DND-41 (cell line): ENCODE data around the gene NIM1K.

ENCODE experiments used
- EZH2 ChIP-seq: IDR thresholded peaks from 3 replicates; pipeline ENCODE4 v1.6.1; 2012; ENCODE audit warnings: borderline replicate concordance, low read depth, mild to moderate bottlenecking, moderate library complexity, low read length, inconsistent platforms; ENCODE audit not compliant: severe bottlenecking
- TF ChIP-seq, protein P1 (sequence below): IDR thresholded peaks from 2 replicates; pipeline ENCODE4 v1.5.1; 2012; ENCODE audit warnings: borderline replicate concordance, low read length, moderate library complexity, mild to moderate bottlenecking; ENCODE audit not compliant: poor library complexity, severe bottlenecking; ENCODE audit errors: extremely low read depth

DNA sequence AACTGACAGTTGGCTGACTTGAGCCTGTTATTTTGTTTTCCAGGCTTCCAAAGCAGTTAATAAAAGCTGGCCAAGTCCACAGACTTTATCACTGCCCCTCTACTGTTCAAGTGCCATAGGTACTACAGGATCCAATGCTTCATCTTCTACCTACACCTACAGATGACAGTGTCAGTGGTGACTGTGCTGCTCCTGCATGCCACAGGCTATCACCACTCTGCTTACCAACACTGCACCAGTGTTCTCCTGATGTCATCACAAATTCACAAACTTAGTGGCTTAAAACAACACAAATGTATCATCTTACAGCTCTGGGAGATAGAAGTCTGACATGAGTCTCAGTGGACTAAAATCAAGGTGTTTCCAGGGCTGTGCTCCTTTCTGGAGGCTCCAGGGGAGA, 94.6 kb downstream of the NIM1K start:
- TF ChIP-seq, protein P1, sequence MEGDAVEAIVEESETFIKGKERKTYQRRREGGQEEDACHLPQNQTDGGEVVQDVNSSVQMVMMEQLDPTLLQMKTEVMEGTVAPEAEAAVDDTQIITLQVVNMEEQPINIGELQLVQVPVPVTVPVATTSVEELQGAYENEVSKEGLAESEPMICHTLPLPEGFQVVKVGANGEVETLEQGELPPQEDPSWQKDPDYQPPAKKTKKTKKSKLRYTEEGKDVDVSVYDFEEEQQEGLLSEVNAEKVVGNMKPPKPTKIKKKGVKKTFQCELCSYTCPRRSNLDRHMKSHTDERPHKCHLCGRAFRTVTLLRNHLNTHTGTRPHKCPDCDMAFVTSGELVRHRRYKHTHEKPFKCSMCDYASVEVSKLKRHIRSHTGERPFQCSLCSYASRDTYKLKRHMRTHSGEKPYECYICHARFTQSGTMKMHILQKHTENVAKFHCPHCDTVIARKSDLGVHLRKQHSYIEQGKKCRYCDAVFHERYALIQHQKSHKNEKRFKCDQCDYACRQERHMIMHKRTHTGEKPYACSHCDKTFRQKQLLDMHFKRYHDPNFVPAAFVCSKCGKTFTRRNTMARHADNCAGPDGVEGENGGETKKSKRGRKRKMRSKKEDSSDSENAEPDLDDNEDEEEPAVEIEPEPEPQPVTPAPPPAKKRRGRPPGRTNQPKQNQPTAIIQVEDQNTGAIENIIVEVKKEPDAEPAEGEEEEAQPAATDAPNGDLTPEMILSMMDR: no peak
- TF ChIP-seq EZH2: no peak
